ENCODE data around the gene LPCAT1. TPM values are rescaled to one million over a fixed set of nuclear protein-coding genes. Genes with fewer than 3 reads are reported as not detected.
A peak's percentile ranks its signal among the peaks of the same experiment; 100 is the strongest.

Gene LPCAT1
- total and polyA plus RNA-seq, 2 of the 13 experiments (the other 11 are each of a cell fraction or from before 2014, with no cell fraction given), result 29.8 to 90.6 TPM

DNA sequence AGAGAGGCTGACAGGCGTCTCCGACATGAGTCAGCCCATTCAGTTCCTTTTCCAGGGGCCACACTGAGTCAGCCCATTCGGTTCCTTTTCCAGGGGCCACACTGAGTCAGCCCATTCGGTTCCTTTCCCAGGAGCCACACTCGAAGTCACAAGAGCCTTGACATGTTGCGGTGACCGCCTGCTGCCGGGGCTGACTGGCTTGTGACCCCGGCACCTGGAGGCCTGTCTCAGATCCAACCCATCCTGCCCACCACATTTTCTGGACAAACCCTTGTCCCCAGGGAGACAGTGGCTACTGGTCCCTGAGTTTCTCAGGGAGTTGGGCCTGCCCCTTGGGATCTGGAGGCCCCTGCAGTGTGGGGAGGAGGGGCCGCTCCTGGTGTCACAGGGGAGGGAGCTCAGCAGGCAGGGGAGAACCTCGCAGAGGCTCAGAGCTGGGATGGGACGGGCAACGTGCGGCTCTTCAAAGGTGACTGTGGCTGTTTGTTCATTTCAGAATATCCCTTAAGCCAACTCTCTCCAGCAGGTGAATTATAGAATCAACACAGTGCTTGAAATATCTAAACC lies 40.5 kb upstream of the LPCAT1 start:
- POLR2A ChIA-PET, result interaction anchor here (1.0 to 4.1 kb wide), 4 partner anchors 9 to 72 kb away, joined by 3 to 68 read pairs (median 7); partner anchors contain the start of gene LPCAT1
- no peaks in the 10 kb centered on the region for H4K20me1 ChIP-seq (ENCODE audit: insufficient read depth, low read length)
- H3K9ac ChIP-seq (ENCODE audit: insufficient read depth, low read depth, low read length), result peak overlapping the region; percentile 37
- no peaks in the 10 kb centered on the region for H3K79me2 ChIP-seq (ENCODE audit: insufficient read depth, low read length)
- H3K4me3 ChIP-seq (replicated peaks in 1 of 3; ENCODE audit: insufficient read depth in 1 of 3, low read depth in 2 of 3, low read length in 3 of 3), result peak overlapping the region; percentile 14 to 64 (median 33); a peak in 4 of 6 replicates
- H3K27ac ChIP-seq (ENCODE audit: extremely low read length, insufficient read depth, low read length), result peak overlapping the region; percentile 93
- CTCF ChIA-PET (ENCODE audit: low intra/inter-chr PET ratio, low total read pairs), result interaction anchor here (1.1 kb wide), 1 partner anchor 9 kb away, joined by 3 read pairs; no protein-coding TSS in a partner anchor
- H3K9me3 ChIP-seq (ENCODE audit: low read length), result no peaks in the 10 kb centered on the region
- in situ Hi-C loops (cut with HindIII; ENCODE audit: extremely low pct_ligation_motif_present, low pct_unique_long_range_greater_than_20kb) (loop anchor here (5.0 kb wide), 1 partner anchor 42 kb away; the partner anchor contains the start of gene LPCAT1), intact Hi-C loops (cut with micrococcal nuclease; ENCODE audit: unreplicated experiment) (no loop called here)
- peak overlapping the region; percentile 81 for H3K4me2 ChIP-seq (ENCODE audit: low read depth, low read length)
- DNase-seq (ENCODE audit: low spot score) (peak; percentile 84), ATAC-seq (peak; percentile 80), FAIRE-seq (peak; percentile 60)
- H3K27me3 ChIP-seq (ENCODE audit: control insufficient read depth in 1 of 2, insufficient read depth in 2 of 2, low read length in 2 of 2), result no peaks in the 10 kb centered on the region
- WGBS (ENCODE audit: low lambda C conversion rate), result 20% methylated on average over 8 of the region's 14 CpGs
- no peaks in the 10 kb centered on the region; a peak in 1 of 5 replicates for H3K36me3 ChIP-seq (replicated peaks in 1 of 2; ENCODE audit: control insufficient read depth in 1 of 2, insufficient read depth in 2 of 2, low read length in 2 of 2)
- peaks cover 82% of the 10 kb centered on the region for H3K4me1 ChIP-seq (ENCODE audit: insufficient read depth, low read length)
- BruUV-seq (replicated peaks), result no TSS peak
- H2AFZ ChIP-seq (ENCODE audit: low read length), result no peak overlapping the region
- no peak for TF ChIP-seq TBX3 (IDR thresholded peaks at IDR 0.05; ENCODE audit: borderline replicate concordance)
- peak; percentile 33; the same call in 1 of the 2 replicates for TF ChIP-seq SNAI1 (CRISPR knock-in tag; IDR thresholded peaks at IDR 0.05; ENCODE audit: borderline replicate concordance)
- TF ChIP-seq ZNF564 (CRISPR knock-in tag; IDR thresholded peaks at IDR 0.05), result peak; percentile 48; the same call in 1 of the 2 replicates
- TF ChIP-seq MLXIP (CRISPR knock-in tag; IDR thresholded peaks at IDR 0.05; ENCODE audit: borderline replicate concordance), result no peak
- no peak for TF ChIP-seq ZNF337 (CRISPR knock-in tag; IDR thresholded peaks at IDR 0.05; ENCODE audit: borderline replicate concordance, low read depth)
- TF ChIP-seq KAT8 (CRISPR knock-in tag; IDR thresholded peaks at IDR 0.05), result no peak
- TF ChIP-seq HMG20B (CRISPR knock-in tag; conservative IDR thresholded peaks at IDR 0.05), result no peak
- TF ChIP-seq ZNF354B (CRISPR knock-in tag; IDR thresholded peaks at IDR 0.05), result no peak
- no peak for TF ChIP-seq RBM22 (optimal IDR thresholded peaks at IDR 0.05; ENCODE audit: low read length)
- TF ChIP-seq ZNF781 (CRISPR knock-in tag; IDR thresholded peaks at IDR 0.05; ENCODE audit: borderline replicate concordance, not compliant biosample characterization), result no peak
- TF ChIP-seq SNRNP70 (IDR thresholded peaks at IDR 0.05; ENCODE audit: low read depth, low read length), result no peak
- TF ChIP-seq ZNF567 (CRISPR knock-in tag; IDR thresholded peaks at IDR 0.05; ENCODE audit: borderline replicate concordance), result 0 out of 2 replicates have a peak, but pooled peaks have one; percentile 71
- no peak for TF ChIP-seq ZNF790 (CRISPR knock-in tag; IDR thresholded peaks at IDR 0.05; ENCODE audit: borderline replicate concordance)
- TF ChIP-seq RCOR2 (CRISPR knock-in tag; IDR thresholded peaks at IDR 0.05), result 0 out of 2 replicates have a peak, but pooled peaks have one; percentile 23
- TF ChIP-seq, protein P1, sequence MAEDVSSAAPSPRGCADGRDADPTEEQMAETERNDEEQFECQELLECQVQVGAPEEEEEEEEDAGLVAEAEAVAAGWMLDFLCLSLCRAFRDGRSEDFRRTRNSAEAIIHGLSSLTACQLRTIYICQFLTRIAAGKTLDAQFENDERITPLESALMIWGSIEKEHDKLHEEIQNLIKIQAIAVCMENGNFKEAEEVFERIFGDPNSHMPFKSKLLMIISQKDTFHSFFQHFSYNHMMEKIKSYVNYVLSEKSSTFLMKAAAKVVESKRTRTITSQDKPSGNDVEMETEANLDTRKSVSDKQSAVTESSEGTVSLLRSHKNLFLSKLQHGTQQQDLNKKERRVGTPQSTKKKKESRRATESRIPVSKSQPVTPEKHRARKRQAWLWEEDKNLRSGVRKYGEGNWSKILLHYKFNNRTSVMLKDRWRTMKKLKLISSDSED (CRISPR knock-in tag; IDR thresholded peaks at IDR 0.05), result no peak
- no peak for TF ChIP-seq NONO (IDR thresholded peaks at IDR 0.05)
- TF ChIP-seq NONO (CRISPR knock-in tag; conservative IDR thresholded peaks at IDR 0.05), result 0 out of 2 replicates have a peak, but pooled peaks have one; percentile 21
- TF ChIP-seq KLF16 (CRISPR knock-in tag; IDR thresholded peaks at IDR 0.05), result no peak
- TF ChIP-seq MNT (IDR thresholded peaks at IDR 0.05), result no peak

All from HepG2 (cell line).